Measurements from ENCODE around the gene ITGB1BP1.

DNA sequence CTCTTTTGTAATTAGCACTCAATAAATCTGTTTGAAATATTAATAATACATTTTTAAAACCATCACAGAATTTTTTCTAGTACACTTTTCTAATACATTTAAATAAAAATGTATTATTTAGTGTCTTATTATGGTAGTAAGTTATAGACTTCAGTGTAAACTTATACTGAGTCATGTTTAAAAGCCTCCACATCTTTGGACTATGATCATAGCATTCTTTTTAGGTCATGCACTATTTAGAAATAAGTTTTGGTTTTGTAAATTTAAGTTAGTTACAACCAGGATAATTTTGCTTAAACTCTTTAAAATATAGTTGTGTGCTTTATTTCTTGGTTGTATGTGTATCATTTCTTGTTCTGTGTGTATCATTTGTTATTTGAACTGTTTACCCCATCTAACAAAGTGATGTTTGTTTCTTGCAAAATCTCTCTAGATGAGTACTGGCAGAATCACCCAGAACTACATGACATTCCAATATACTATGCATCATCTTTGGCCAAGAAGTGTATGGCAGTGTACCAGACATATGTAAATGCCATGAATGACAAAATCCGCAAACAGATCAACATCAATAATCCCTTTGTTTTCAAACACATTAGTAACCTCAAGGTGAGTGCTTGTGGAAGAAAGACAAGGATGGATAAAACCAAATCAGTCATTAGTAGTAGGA, 16.9 kb upstream of the ITGB1BP1 start:
- TF ChIP-seq, protein P1, sequence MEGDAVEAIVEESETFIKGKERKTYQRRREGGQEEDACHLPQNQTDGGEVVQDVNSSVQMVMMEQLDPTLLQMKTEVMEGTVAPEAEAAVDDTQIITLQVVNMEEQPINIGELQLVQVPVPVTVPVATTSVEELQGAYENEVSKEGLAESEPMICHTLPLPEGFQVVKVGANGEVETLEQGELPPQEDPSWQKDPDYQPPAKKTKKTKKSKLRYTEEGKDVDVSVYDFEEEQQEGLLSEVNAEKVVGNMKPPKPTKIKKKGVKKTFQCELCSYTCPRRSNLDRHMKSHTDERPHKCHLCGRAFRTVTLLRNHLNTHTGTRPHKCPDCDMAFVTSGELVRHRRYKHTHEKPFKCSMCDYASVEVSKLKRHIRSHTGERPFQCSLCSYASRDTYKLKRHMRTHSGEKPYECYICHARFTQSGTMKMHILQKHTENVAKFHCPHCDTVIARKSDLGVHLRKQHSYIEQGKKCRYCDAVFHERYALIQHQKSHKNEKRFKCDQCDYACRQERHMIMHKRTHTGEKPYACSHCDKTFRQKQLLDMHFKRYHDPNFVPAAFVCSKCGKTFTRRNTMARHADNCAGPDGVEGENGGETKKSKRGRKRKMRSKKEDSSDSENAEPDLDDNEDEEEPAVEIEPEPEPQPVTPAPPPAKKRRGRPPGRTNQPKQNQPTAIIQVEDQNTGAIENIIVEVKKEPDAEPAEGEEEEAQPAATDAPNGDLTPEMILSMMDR (IDR thresholded peaks at IDR 0.05 in 4 of 5, conservative IDR thresholded peaks at IDR 0.05 in 1 of 5): no peak
- TF ChIP-seq POLR2A (IDR thresholded peaks at IDR 0.05): no peak

All from gastrocnemius medialis (tissue), 4 donors.